Sigmoid colon (tissue), 7 donors: ENCODE measurements around the gene PDZD4. TPM values are rescaled to one million over a fixed set of nuclear protein-coding genes. Genes with fewer than 3 reads are reported as not detected.

Experiments
- DNase-seq: peaks from one replicate; pipeline ENCODE4 v3.0.0-alpha.2; 2019
- H3K27ac ChIP-seq, 4 donors: fragments of 200-600 bp; sonication (generic); one replicate each; pipeline ENCODE4 v1.5.1; 2016 to 2019; ENCODE audit warnings: mild to moderate bottlenecking in 1 of 4
- H3K27me3 ChIP-seq, 3 donors: fragments of 200-600 bp; sonication (generic); one replicate each; pipeline ENCODE4 v1.5.1; 2019; ENCODE audit warnings: mild to moderate bottlenecking in 1 of 3
- H3K36me3 ChIP-seq, 4 donors: fragments of 200-600 bp; sonication (generic); one replicate each; pipeline ENCODE4 v1.5.1; 2016 to 2019
- H3K4me1 ChIP-seq, 4 donors: fragments of 200-600 bp; sonication (generic); one replicate each; pipeline ENCODE4 v1.5.1; 2017 to 2019
- H3K4me3 ChIP-seq, 4 donors: fragments of 200-600 bp; sonication (generic); one replicate each; pipeline ENCODE4 v1.5.1; 2017 to 2019; ENCODE audit warnings: mild to moderate bottlenecking in 2 of 4, moderate library complexity in 1 of 4
- H3K9me3 ChIP-seq, 4 donors: fragments of 200-600 bp in 3 of 4; sonication (generic) in 3 of 4; one replicate each; pipeline versions ENCODE4 v1.5.1 to v1.6.1; 2013 to 2019
- EP300 ChIP-seq, 4 donors: sonication (generic); formaldehyde crosslinking; IDR thresholded peaks; one replicate each; pipeline ENCODE4 v1.6.1; 2017; ENCODE audit warnings: antibody characterized with exemption in 4 of 4
- POLR2A ChIP-seq, 2 donors: fragments of 450-650 bp; IDR thresholded peaks; one replicate each; pipeline ENCODE4 v1.6.1; 2016; ENCODE audit warnings: antibody characterized with exemption in 2 of 2, mild to moderate bottlenecking in 2 of 2, moderate library complexity in 2 of 2
- POLR2AphosphoS5 ChIP-seq, 4 donors: sonication (generic); formaldehyde crosslinking; IDR thresholded peaks; one replicate each; pipeline ENCODE4 v1.6.1; 2017; ENCODE audit warnings: antibody characterized with exemption in 4 of 4
- WGBS, 2 donors: extraction: QIAGEN DNeasy Blood & Tissue Kit; methylation state at CpG; one replicate each; pipeline ENCODE4 v1.1.7; 2013; 5-methylcytosine and 5-hydroxymethylcytosine counted together
- intact Hi-C: fragments of 100-400 bp; cut with DNase I; formaldehyde crosslinking; loops from one replicate; pipeline ENCODE4 v1.15.1; 2023
- polyA plus RNA-seq, 3 donors: library from polyadenylated mRNA; stranded (reverse); fragments of 200-250 nt; gene quantifications; one replicate each; pipeline ENCODE4 v1.2.3, GENCODE V29; 2013
- total RNA-seq, 4 donors: library from RNA; depleted of rRNA; stranded (reverse); fragments of >200 nt; gene quantifications; one replicate each; pipeline ENCODE4 v1.1.0, GENCODE V29; 2016
- TF ChIP-seq, protein P1 (sequence below), 4 experiments: fragments of 450-650 bp in 3 of 4; fragments of 200-600 bp in 1 of 4; IDR thresholded peaks; one replicate each; pipeline ENCODE4 v1.5.1; 2016 to 2019; ENCODE audit warnings: antibody characterized with exemption in 4 of 4, mild to moderate bottlenecking in 3 of 4, moderate library complexity in 2 of 4
- donor health status: healthy with polysubstance abuse.
- donor health status: Bipolar disorder and iron deficiency.
- donor health status: healthy.

PDZD4 gene
- total and polyA plus RNA-seq, 7 donors = 0.46 to 24.4 (median 8.6) TPM

DNA sequence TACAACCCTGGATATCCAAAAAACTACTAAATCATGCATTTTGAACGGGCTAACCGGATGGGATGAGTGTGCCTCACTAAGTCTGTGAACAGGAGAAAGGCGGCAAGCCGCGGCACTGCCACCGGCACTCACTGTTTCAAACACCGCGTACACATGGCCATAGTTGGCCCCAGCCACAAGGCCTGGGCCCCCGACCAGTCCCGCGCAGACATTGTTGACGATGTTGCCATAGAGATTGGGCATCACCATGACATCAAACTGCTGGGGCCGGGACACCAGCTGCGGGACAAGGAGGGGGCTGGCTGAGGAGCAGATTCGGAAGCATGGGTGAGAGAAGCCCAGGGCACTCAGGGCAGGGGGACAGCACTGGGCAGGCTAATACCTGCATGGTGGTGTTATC, 43.7 kb downstream of the PDZD4 start:
- DNase-seq = no peak
- H3K27ac ChIP-seq = no peak overlapping the region
- TF ChIP-seq EP300 (IDR thresholded peaks at IDR 0.05) (no peak), POLR2AphosphoS5 (IDR thresholded peaks at IDR 0.05) (no peak), POLR2A (IDR thresholded peaks at IDR 0.05) (no peak)
- TF ChIP-seq, protein P1, sequence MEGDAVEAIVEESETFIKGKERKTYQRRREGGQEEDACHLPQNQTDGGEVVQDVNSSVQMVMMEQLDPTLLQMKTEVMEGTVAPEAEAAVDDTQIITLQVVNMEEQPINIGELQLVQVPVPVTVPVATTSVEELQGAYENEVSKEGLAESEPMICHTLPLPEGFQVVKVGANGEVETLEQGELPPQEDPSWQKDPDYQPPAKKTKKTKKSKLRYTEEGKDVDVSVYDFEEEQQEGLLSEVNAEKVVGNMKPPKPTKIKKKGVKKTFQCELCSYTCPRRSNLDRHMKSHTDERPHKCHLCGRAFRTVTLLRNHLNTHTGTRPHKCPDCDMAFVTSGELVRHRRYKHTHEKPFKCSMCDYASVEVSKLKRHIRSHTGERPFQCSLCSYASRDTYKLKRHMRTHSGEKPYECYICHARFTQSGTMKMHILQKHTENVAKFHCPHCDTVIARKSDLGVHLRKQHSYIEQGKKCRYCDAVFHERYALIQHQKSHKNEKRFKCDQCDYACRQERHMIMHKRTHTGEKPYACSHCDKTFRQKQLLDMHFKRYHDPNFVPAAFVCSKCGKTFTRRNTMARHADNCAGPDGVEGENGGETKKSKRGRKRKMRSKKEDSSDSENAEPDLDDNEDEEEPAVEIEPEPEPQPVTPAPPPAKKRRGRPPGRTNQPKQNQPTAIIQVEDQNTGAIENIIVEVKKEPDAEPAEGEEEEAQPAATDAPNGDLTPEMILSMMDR (IDR thresholded peaks at IDR 0.05) = no peak
- intact Hi-C loops = no loop called here
- H3K36me3 ChIP-seq = peaks cover 0 to 48% (median 3%) of the 10 kb centered on the region in 4 donors
- H3K4me3 ChIP-seq = no peak overlapping the region
- H3K9me3 ChIP-seq = no peaks in the 10 kb centered on the region
- H3K4me1 ChIP-seq = peaks cover 0 to 17% (median 11%) of the 10 kb centered on the region in 4 donors
- 89 to 90% methylated on average over 15 of the region's 15 CpGs for WGBS, 2 donors
- no peaks in the 10 kb centered on the region for H3K27me3 ChIP-seq

GRCh38 chrX:153784325-153784967, 45.9 kb downstream of the PDZD4 start:
- H3K27me3 ChIP-seq = no peaks in the 10 kb centered on the region
- DNase-seq = no peak
- H3K36me3 ChIP-seq = peaks cover 0 to 40% (median 3%) of the 10 kb centered on the region in 4 donors
- H3K27ac ChIP-seq = no peak overlapping the region
- peaks cover 0 to 32% (median 29%) of the 10 kb centered on the region in 4 donors for H3K4me1 ChIP-seq
- TF ChIP-seq POLR2AphosphoS5 (IDR thresholded peaks at IDR 0.05) = no peak
- TF ChIP-seq EP300 (IDR thresholded peaks at IDR 0.05) = no peak
- TF ChIP-seq, protein P1 (IDR thresholded peaks at IDR 0.05) = no peak
- no peak for TF ChIP-seq POLR2A (IDR thresholded peaks at IDR 0.05)
- intact Hi-C loops = loop anchor here (5.0 kb wide), 1 partner anchor 148 kb away; no protein-coding TSS in a partner anchor
- H3K9me3 ChIP-seq = no peaks in the 10 kb centered on the region
- H3K4me3 ChIP-seq = no peak overlapping the region
- 92 to 94% methylated on average over 27 of the region's 27 CpGs for WGBS, 2 donors

DNA sequence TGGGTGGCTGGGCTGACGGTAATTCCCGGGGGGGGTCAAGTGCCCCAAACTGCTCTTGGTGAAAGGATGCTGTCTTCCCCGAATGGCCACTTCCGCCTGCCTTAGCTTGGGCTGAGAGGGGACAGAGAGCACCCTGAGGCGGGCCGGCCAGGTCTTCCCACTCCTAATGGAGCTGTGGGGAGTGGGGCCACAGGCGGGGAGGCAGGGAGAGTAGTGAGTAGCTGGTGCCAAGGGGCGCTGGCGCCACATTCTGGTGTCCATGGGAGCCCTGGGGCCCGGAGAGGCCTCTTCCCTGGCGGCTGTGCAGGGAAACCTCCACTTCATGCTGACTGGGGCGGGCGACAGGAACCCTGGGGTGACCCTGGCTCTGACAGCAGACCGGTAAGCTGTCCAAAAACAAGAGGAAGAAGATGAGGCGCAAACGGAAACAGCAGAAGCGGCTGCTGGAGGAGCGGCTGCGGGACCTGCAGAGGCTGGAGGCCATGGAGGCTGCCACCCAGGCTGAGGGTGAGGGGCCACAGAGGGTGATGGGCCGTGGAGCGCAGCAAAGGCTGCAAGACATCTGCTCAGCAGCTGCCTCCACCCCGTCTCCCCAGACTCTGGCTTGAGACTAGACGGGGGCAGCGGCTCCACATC, 46.8 kb downstream of the PDZD4 start:
- Histone ChIP-seq H3K4me1 (peaks cover 0 to 32% (median 29%) of the 10 kb centered on the region in 4 donors), H3K36me3 (peaks cover 0 to 32% (median 3%) of the 10 kb centered on the region in 4 donors), H3K9me3 (no peaks in the 10 kb centered on the region), H3K27ac (peak overlapping the region in 1 of 4 donors; percentile 91), H3K4me3 (no peak overlapping the region), H3K27me3 (peaks cover 0 to 2% (median 0%) of the 10 kb centered on the region in 3 donors)
- DNase-seq = no peak
- WGBS, 2 donors = 80 to 89% methylated on average over 24 of the region's 24 CpGs
- intact Hi-C loops = loop anchor here (5.0 kb wide), 1 partner anchor 149 kb away; no protein-coding TSS in a partner anchor
- TF ChIP-seq POLR2A (IDR thresholded peaks at IDR 0.05) (no peak), EP300 (IDR thresholded peaks at IDR 0.05) (no peak), POLR2AphosphoS5 (IDR thresholded peaks at IDR 0.05) (no peak)
- TF ChIP-seq, protein P1 (IDR thresholded peaks at IDR 0.05) = no peak

DNA sequence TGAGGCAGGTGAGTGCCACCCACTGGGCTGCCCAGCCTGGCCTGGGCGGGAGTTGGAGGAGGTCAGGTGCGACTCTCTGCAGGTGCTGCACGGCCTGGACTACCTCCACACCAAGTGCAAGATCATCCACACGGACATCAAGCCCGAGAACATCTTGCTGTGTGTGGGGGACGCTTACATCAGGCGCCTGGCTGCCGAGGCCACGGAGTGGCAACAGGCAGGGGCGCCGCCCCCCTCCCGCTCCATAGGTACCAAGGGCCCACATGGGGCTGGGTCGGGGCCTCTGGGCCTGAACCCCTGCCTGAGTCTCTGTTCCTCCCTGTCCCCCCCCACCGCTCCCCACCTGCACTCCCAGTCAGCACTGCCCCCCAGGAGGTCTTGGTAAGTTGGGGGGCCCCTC, 47.5 kb downstream of the PDZD4 start:
- no peak for DNase-seq
- peaks cover 0 to 29% (median 3%) of the 10 kb centered on the region in 4 donors for H3K36me3 ChIP-seq
- H3K27ac ChIP-seq = peak overlapping the region in 3 of 4 donors; percentile 85 to 91 (median 88)
- intact Hi-C loops = loop anchor here (5.0 kb wide), 1 partner anchor 149 kb away; no protein-coding TSS in a partner anchor
- WGBS, 2 donors = 86 to 96% methylated on average over 14 of the region's 14 CpGs
- peaks cover 0 to 3% (median 0%) of the 10 kb centered on the region in 3 donors for H3K27me3 ChIP-seq
- no peak overlapping the region for H3K4me3 ChIP-seq
- TF ChIP-seq, protein P1 (IDR thresholded peaks at IDR 0.05) = no peak
- TF ChIP-seq POLR2AphosphoS5 (IDR thresholded peaks at IDR 0.05) = no peak
- no peak for TF ChIP-seq POLR2A (IDR thresholded peaks at IDR 0.05)
- no peak for TF ChIP-seq EP300 (IDR thresholded peaks at IDR 0.05)
- no peaks in the 10 kb centered on the region for H3K9me3 ChIP-seq
- H3K4me1 ChIP-seq = peaks cover 0 to 32% (median 29%) of the 10 kb centered on the region in 4 donors
